Measurements from ENCODE around the gene PPP1R3C. TPM values are rescaled to one million over a fixed set of nuclear protein-coding genes. Genes with fewer than 3 reads are reported as not detected.

The PPP1R3C gene
- total and polyA plus RNA-seq, 2 donors (not counting 3 experiments of a cell fraction or from before 2014, with no cell fraction given), result 1.6 to 2.0 TPM

DNA sequence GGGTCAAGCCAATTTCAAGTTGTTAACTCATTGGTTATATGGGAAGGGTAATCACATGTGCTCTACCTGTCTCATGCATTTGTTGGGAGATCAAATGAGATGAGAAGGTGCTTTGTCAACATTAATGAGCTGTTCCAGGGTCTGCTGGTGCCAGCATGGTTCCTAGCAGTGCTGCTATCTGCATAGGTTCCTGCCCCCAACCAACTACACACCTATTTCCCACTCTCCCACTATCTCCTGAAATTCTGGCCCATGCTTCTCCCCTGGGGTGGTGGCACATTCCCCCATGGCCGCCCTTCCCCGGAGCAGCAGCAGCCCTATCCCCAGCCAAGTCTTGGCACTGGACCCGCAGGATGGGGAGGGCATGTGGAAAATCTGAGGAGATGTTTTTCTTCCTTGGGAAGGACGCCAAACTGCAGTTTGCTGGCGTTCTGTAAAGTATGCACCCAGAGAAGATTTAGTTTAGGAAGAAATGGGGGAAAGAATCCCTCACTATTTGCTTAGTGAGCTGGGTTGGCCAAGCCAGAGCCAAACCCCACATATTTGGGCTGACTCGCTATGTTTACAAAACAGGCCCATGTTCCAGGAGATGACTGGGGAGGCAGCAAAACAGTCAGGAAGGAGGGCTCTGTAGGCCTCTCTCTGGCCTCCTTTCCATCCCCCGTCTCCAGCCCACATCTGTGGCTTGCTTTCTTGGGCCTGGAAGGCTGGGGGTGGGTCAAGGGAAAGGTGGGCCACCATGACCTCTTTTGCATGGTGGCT is 42.5 kb downstream of the PPP1R3C start:
- CTCF ChIA-PET, result interaction anchor here (0.7 to 4.3 kb wide), 5 partner anchors 14 to 53 kb away, joined by 3 to 18 read pairs (median 4); no protein-coding TSS in a partner anchor
- Histone ChIP-seq H3K79me2 (ENCODE audit: control insufficient read depth, insufficient read depth, low read length) (no peaks in the 10 kb centered on the region), H3K36me3 (ENCODE audit: control insufficient read depth in 2 of 2, extremely low read depth in 1 of 2, insufficient read depth in 2 of 2, low read length in 2 of 2) (no peaks in the 10 kb centered on the region), H2AFZ (ENCODE audit: low read depth, low read length) (no peak overlapping the region), H3K27ac (ENCODE audit: insufficient read depth, low read depth, low read length) (no peak overlapping the region), H3K4me2 (ENCODE audit: insufficient read depth, low read length) (no peak overlapping the region), H3K4me3 (replicated peaks in 1 of 3; ENCODE audit: insufficient read depth in 1 of 3, low read depth in 1 of 3, low read length in 3 of 3) (no peak overlapping the region), H3K27me3 (ENCODE audit: control insufficient read depth in 2 of 2, insufficient read depth in 2 of 2, low read length in 2 of 2) (peaks cover 0 to 3% of the 10 kb centered on the region in 2 experiments), H3K4me1 (ENCODE audit: control insufficient read depth, extremely low read depth, insufficient read depth, low read length) (peaks cover 37% of the 10 kb centered on the region), H3K9me1 (replicated peaks; ENCODE audit: control insufficient read depth, extremely low read depth, insufficient read depth, low read length) (no peaks in the 10 kb centered on the region), H3K9ac (replicated peaks; ENCODE audit: extremely low read depth, insufficient read depth, low read length) (no peak overlapping the region), H3K9me3 (replicated peaks; ENCODE audit: control insufficient read depth, insufficient read depth, low read length) (no peaks in the 10 kb centered on the region), H4K20me1 (replicated peaks; ENCODE audit: control insufficient read depth, extremely low read depth, insufficient read depth, low read length) (no peaks in the 10 kb centered on the region)
- POLR2A ChIA-PET, result no interaction called here
- peak; percentile 88 for DNase-seq (ENCODE audit: low read depth, low spot score)
- dilution Hi-C loops (cut with MboI; ENCODE audit: extremely low pct_ligation_motif_present, low sequenced_read_pairs) (no loop called here), intact Hi-C loops (cut with micrococcal nuclease) (loop anchor here (2.0 kb wide), 1 partner anchor 42 kb away; the partner anchor contains the start of gene PPP1R3C)
- peak; percentile 21 for FAIRE-seq
- BruUV-seq (replicated peaks), result no TSS peak
- TF ChIP-seq MAX (IDR thresholded peaks at IDR 0.05; ENCODE audit: insufficient read depth, insufficient read length), result no peak
- TF ChIP-seq FOS (IDR thresholded peaks at IDR 0.05; ENCODE audit: borderline replicate concordance, insufficient read depth, low read length), result no peak
- no peak for TF ChIP-seq POLR2AphosphoS5 (IDR thresholded peaks at IDR 0.05; ENCODE audit: insufficient read depth, low read depth, low read length)
- TF ChIP-seq CTCF (IDR thresholded peaks at IDR 0.05; ENCODE audit: extremely low read depth in 1 of 2, insufficient read depth in 1 of 2, low read depth in 1 of 2, low read length in 2 of 2), result no peak
- TF ChIP-seq JUN (IDR thresholded peaks at IDR 0.05; ENCODE audit: borderline replicate concordance, insufficient read depth, insufficient read length, low read depth), result no peak
- no peak for TF ChIP-seq POLR2A (IDR thresholded peaks at IDR 0.05; ENCODE audit: low read depth, low read length)

Data from endothelial cell of umbilical vein (primary cell).